ENCODE results near the gene GIPC1.

GRCh38 chr19:14470031-14470876 is 25.7 kb downstream of the GIPC1 start:
- TF ChIP-seq CTCF (IDR thresholded peaks at IDR 0.05; ENCODE audit: low read length) (no peak), EZH2 (IDR thresholded peaks at IDR 0.05; ENCODE audit: borderline replicate concordance, low read length) (no peak)

All from OCI-LY1 (cell line).